ENCODE measurements around the gene CST11.
"Not testable (repeated sequence)": the region's sequence is repeated elsewhere in the genome, so short reads cannot be mapped to it uniquely, and the experiment has no call there.

Gene CST11, protein sequence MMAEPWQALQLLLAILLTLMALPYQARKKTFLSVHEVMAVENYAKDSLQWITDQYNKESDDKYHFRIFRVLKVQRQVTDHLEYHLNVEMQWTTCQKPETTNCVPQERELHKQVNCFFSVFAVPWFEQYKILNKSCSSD

DNA sequence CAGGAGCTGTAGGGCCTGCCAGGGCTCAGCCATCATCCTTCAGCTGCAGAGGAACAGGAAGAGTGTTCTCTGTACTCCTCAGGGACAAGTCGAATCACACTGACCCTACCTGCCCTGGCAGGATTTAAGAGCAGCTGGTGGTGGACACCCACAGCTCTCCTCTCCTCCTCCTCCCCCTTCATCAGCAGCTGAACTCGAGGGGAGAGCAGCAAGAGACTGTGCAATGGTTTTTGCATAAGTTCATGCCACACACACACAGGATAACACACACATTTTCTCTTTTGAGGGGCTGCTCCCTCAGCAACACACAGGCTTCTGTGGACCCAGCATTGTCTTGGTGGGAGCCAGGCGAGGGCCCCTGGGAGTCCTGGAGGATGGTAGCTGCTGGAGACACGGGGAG lies at the start of gene CST11:
CST11 (minus strand) TSS at position 101 of the 400 bp plus-strand sequence; CDS start at position 36, 65 bp downstream.
- DNase-seq: no peak
- intact Hi-C loops (cut with DNase I): no loop called here

DNA sequence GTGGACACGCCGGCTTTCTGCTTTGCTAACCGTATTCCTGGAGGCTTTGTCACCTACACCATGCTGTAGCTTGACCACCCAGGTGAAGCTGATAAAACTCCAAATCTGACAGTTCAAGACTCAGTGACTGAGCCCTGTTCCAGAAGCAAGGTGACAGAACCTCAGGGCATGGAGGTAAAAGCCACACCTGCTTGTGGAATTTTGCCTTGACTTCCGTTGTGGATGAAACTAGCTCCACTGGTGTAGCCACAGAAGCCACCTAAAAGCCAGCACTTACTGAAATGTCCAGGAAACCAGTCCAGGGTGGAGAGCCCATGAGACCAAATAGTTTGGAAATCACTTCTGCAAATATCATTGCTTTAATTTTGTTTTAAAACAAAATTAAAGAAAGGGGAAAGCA lies 49.2 kb upstream of the CST11 start:
- intact Hi-C loops (cut with DNase I): no loop called here

DNA sequence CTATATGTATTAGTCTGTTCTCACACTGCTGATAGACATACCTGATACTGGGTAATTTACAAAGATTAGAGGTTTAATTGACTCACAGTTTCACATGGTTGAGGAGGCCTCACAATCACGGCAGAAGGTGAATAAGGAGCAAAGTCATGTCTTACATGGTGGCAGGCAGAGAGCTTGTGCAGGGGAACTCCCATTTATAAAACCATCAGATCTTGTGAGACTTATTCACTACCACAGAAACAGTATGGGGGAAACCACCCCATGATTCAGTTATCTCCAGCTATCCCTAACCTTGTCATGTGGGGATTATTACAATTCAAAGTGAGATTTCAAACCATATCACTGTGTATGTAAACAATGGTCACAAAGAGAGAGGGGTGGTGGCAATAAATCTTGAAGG lies 44.9 kb upstream of the CST11 start:
- intact Hi-C loops (cut with DNase I): no loop called here
- no peak for DNase-seq

More for the DNA sequence above, 49.2 kb upstream of the CST11 start:
- no peak for DNase-seq

DNA sequence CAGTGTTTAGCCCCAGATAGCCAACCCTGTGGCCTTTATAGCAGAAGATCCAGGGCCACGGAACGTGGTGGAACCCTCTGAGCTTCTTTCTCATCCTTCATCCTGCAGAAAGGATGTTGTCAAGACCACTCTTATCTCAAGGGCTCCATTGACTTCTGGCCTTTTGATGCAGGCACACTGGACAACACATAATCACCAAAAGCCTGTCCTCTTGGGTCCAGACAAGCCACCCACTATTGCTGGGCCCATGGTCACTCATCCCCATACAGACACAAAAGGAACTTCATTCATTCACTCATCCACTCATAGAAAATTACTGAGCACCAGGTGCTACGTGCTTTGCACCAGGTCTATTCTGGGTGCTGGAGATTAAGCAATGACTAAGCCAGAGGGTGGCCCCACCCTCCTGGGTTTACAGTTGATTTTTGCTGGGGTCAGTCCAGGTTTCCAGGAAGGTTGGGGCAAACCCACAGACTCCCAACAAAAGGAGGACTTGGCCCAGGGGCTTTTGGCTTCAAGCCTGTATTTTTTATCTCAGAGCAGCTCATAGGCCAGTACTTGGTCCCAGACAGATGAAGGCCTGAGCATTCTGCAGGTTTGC lies 40.6 kb upstream of the CST11 start:
- DNase-seq: no peak
- intact Hi-C loops (cut with DNase I): no loop called here

DNA sequence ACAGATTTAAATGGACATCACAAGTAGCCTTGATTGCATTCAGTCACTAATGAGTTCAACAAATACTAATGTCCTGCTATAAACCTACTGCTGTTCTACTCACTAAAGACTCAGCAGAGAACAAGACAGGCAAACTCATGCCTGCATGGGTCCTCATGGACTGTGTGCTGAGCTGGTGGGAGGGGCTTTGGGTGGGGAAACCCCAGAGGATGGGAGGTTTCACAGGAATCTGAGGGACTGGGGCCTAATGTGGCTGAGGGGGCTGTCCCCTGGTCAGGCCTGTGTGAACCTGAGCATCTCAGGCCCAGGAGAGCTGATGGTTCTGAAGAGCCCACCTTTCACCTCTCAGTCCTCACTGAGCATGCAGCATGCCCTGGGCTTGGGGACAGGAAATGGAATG lies 39.6 kb upstream of the CST11 start:
- intact Hi-C loops (cut with DNase I): no loop called here
- DNase-seq: no peak

DNA sequence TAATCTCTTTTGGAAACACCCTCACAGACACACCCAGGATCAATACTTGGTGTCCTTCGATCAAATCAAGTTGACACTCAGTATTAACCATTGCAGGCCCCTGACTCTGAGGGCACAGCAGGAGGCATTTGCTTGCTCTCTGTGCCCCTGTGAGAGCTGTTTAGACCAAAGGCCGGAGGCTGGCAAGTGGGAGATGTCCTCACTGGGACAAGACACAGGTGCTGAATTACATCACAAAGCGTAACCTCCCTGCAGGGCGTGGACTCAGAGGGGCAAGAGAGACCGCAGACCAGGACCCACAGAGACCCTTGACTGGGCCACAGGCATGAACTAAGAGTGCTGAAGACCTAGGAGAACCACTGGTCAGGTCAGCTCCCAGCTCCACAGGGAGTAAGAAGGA lies 38.1 kb upstream of the CST11 start, which contains the start of gene CST8:
CST8 (plus strand) TSS at position 301 of the 400 bp plus-strand sequence. CDS start 551 bp downstream, outside the sequence.
- intact Hi-C loops (cut with DNase I): no loop called here
- DNase-seq: no peak

DNA sequence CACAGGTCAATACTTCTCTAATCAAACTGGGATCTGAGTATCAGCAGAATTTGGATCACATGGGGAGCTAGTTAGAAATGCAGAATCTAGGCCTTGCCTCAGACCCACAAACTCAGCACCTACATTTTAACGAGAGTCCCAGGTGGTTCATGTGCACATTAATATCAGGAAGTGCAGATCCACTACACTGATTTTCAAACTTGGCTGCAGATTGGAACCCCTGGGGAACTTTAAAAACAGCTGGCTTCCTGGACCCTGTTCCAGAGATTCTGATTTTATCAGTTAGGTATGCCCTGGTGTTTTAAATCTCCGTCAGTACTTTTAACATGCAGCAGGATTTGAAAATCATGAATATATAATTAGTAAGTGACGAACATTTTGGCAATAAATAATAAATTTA lies 36.3 kb upstream of the CST11 start:
- no peak for DNase-seq
- intact Hi-C loops (cut with DNase I): no loop called here

DNA sequence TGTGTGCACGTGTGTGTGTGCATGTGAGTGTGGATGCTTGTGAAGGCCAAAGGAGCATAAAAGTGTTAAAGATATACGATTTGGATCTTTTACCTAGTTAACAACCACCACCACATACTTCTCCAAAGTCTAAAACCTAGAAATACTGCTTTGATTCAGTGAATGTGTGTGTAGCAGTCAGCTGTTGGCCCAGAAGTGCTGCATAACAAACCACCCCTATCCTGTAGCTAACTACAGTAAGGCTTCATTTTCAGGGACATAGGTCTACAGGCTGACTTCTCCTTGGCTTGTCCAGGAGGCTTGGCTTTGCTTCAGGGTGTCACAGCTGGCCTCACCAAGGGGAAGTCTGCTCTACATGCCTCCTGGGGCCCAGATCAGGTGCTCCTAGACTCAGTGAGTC lies 35.8 kb upstream of the CST11 start:
- DNase-seq: no peak
- intact Hi-C loops (cut with DNase I): no loop called here

DNA sequence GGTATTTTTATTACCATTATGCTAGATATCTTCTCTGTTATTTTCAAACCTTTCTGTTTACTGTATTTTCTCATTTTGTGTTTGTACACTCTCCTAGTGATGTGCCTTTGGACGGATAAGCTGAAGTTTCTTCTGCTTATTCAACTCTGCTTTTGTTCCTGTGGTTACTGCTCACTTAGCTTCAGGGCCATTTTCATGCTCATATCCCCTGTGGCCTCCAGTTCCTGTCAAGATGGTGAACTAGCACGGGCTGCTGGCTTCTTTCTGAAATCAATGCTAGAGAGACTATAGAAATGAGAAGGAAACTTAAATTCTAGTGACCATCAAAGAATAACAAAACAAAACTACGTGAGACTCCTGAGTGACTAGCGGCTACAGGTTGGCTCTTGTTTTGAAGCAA lies 31.4 kb upstream of the CST11 start:
- DNase-seq: no peak
- intact Hi-C loops (cut with DNase I): no loop called here

DNA sequence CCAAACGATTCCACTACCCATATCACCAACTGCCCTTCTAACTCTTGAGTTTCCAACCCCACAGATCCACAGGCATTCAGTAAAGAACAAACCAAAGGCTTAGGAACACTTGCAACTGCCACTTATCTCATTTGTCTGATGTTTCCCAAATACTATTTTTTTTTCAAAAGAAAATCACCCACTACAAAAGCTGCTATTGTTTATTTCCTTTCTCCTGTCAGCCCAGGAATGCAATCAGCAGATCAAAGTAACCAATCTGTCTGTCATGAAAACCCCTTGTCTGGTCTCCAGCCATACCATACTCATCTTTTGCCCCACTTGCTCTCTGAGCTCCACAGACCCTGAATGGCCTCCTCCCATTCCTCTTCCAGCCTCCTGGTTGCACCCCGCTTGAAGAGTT lies 29.5 kb upstream of the CST11 start:
- no peak for DNase-seq

DNA sequence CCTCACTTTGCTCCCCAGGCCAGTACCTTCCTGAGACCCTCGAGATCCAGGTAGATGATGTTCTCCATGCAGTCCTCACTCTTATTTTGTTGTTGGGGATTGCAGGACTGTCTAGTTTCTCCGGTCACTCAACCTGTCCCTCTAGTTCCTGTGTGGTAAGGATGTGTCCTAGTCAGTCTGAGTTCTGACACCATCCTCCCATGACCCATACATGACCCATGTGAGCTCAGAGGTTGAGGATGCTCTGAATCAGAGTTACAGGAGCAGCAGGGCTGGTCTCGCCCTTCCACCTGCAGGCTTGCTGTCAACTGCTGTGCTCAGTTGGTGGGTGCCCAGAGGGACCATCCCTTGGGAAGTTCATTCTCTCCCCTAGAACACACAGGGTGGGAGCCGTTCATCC lies 26.4 kb upstream of the CST11 start:
- intact Hi-C loops (cut with DNase I): no loop called here
- no peak for DNase-seq

More for the DNA sequence above, 29.5 kb upstream of the CST11 start:
- intact Hi-C loops (cut with DNase I): no loop called here

DNA sequence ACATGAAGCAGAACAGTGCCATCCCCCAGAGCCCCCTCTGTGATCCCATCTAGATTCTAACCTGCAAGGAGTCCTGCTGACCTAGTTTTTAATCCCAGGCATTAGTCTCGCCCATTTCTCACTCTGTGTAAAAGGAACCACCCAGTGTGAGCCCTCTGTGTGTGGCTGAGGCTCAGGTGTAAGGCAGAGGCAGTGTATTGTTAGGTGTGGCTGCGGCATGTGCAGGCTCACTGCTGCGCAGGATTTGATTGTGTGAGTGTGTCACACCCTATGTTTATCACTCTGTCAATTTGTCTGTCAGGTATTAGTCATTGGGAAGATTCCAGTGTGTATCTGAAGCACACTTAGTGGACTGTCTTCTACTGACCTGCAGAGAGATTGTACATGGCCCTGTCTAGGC lies 24.5 kb upstream of the CST11 start:
- intact Hi-C loops (cut with DNase I): no loop called here
- no peak for DNase-seq

DNA sequence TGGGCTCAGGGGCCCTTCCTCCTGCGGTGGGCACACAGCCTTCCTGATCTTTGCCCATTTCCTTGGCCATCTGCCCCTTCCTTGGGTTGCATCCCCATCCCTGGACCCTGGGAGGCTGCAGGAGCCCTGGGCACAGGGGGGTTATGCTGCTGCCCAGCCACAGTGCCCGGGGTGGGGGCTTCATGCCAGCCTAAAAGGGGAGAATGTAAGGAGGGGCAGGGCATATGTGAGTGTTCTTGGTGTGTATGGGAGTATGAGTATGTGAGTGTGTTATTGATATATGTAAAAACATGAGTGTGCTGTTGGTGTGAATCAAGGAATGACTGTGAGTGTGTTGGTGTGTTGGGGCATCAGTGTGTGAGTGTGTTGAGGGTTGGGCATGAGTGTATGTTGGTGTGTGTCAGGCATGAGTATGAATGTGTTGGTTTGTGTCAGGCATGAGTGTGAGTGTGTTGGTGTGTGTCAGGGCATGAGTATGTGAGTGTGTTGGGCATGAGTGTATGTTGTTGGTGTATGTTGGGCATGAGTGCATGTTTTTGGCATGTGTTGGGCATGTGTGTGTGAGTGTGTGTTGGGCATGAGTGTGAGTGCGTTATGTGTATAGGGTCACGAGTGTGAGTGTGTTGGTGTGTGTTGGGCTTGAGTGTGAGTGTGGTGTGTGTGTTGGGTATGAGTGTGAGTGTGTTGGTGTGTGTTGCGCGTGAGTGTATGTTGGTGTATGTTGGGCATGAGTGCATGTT lies 23.5 kb upstream of the CST11 start:
- intact Hi-C loops (cut with DNase I): no loop called here
- no peak for DNase-seq

DNA sequence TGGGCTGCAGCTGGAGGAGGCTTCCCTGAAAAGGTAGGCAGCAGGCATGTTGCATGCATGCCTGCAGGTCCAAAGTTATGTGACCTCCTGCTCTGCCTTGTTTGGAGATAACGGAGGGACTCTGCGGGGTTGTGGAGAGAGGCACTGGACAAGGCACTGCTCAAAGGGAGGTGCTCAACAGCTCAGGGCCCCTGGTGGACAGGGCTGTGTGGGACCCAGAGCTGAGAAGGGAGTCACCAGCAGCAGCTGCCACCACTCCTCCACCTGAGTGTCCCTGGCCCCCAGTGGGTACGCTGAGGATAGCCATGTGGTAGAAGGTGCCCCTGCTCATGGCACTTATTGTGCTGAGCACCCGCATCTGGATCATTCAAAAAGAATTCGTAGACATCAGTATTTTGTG lies 22.7 kb upstream of the CST11 start:
- DNase-seq: no peak
- intact Hi-C loops (cut with DNase I): no loop called here

DNA sequence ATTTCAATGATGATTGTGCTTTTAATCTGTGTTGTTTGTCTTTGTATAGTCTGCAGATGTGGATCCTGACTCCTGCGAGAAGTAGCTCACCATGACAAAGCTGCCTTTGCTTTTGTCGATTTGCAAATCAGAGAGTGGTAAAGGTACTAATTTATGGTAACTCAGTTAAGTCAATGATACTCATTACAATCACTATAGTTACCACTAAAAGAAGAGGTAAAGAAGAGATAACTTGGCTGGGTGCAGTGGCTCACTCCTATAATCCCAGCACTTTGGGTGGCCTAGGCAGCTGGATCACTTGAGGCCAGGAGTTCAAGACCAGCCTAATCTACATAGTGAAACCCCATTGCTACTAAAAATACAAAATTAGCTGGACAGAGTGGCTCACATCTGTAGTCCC lies 20.6 kb upstream of the CST11 start:
- intact Hi-C loops (cut with DNase I); DNase-seq: not testable (repeated sequence)

DNA sequence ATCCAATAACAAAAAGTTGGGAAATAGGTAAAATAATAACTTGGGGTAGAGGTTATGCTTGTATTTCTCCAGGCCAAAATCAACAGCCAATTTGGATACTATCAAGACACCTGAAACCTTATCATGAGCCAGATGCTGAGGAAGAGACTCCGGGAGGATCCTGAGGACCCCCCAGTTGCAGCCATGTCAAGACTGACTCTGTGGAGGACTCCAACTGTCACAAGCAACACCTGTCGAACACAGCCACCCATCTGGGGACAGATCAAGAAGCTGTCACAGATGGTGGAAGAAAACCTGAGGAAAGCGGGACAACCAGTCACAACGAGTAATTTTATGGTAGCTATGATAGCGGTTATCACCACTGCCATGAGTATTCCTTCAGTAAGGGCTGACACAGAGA lies 19.6 kb upstream of the CST11 start:
- DNase-seq; intact Hi-C loops (cut with DNase I): not testable (repeated sequence)

DNA sequence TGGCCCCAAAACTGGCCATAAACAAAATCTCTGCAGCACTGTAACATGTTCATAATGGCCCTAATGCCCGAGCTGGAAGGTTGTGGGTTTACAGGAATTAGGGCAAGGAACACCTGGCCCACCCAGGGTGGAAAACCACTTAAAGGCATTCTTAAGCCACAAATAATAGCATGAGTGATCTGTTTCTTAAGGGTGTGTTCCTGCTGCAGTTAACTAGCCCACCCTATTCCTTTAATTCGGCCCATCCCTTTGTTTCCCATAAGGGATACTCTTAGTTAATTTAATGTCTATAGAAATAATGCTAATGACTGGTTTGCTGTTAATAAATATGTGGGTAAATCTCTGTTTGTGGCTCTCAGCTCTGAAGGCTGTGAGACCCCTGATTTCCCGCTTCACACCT lies 14.3 kb upstream of the CST11 start:
- intact Hi-C loops (cut with DNase I); DNase-seq: not testable (repeated sequence)

DNA sequence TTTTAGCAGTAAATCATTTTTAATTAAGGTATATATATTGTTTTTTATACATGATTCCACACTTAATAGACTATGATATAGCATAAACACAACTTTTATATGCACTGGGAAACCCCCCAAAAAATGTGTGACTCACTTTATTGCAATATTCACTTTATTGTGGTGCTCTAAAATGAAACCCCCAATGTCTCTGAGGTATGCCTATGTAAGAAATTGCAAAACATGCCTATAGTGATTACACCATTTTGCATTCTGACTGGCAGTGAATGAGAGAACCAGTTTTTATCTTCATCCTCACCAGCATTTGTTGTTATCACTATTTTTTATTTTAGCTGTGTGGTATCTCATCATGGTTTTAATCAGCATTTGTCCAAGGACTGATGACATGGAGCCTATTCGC lies 8.5 kb upstream of the CST11 start:
- intact Hi-C loops (cut with DNase I): no loop called here
- DNase-seq: no peak

DNA sequence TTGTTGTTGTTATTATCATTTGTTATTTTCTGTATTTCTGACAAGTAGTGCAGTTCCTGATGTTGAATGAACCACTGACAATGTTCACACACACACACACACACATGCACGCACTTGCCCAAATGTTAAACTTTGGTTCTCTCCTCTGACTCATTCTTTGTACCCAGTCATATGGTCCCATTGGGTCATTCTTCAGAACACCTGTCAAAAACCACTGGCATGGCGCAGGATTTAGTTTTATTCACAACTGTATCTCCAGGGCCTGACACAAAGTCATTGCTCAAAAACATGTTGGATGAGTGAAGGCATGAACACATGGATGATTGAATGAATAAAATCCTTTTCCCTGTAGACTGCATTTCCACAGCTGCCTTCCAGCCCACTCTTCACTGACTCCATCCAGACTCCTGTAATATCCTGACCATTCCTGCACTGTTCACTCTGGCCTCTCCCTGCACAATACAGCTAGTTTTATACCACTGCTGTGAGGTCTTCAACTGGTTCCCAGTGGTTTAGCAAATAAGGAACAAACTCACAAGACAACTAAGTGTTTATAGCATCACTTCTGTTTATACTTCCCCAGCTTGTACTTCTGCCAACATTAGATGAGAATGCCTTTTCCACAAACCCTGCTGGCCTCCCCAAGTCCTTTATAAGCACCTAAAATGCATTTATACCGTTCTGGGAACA lies 6.9 kb upstream of the CST11 start:
- intact Hi-C loops (cut with DNase I): no loop called here
- DNase-seq: no peak

DNA sequence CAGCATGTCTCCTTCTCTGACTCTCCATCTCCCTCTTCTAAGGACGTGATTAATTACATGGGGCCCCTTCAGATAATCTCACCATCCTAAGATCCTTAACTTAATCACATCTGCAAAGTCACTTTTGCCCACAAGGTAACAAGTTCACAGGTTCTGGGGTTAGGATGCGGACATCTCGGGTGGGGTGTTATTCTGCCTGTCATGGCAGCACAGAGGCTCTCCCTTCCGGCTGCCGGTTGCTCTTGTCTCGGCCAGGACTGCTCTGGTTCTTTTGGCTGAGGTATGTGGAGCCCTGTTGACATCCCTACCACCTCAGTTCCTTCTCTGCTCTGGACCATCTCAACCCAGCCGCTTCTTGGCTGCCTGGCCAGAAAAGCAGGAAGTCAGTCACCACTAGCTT lies 4.2 kb upstream of the CST11 start:
- intact Hi-C loops (cut with DNase I): no loop called here
- no peak for DNase-seq

DNA sequence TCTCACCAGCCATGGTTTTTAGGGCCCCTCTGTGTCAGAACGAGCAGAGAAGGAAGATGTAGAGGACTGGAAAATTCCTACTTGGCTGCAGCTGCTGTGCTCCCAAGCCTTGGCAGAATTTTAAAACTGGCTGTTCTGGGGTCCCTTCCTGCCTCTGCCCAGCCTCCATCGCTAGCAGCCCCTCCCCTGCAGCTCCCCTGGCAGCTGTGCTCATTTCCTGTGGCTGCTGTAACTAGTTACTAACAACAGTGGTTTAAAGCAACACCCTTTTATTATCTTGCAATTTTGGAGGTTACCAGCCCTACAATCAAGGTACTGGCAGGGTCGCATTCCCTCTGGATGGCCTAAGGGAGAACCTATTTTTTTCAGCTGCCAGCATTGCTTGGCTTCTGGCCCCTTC lies 3.7 kb upstream of the CST11 start:
- intact Hi-C loops (cut with DNase I): no loop called here
- DNase-seq: no peak
